ENCODE results near the gene CSNK1G2. TPM values are rescaled to one million over a fixed set of nuclear protein-coding genes. Genes with fewer than 3 reads are reported as not detected.

Gene CSNK1G2
- total RNA-seq, 8 experiments from 2014 or later, result 25.6 to 68.4 (median 49.8) TPM

DNA sequence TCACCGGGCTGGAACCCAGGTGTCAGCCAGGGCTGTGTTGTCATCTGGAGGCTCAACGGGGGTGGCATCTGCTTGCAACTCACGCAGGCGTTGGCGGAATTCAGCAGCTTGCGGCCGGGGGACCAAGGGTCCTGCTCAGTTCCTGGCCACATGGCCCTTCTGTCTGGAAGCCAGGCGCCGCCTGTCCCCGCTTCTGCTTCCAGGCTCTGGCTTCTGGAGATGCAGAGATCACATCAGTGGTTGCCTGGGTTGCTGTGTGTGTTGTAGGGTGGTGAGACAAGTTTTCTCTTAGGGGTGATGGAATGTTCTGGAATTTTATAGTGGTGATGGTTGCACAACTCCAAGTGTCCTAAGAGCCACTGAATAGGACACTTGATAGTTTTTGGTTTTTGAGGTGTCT, 30.8 kb upstream of the CSNK1G2 start:
- peaks cover 4% of the 10 kb centered on the region in 2 donors for H3K4me1 ChIP-seq (replicated peaks in 1 of 2)
- in situ Hi-C loops (cut with MboI; ENCODE audit: low pct_unique_long_range_greater_than_20kb in 2 of 9, low sequenced_read_pairs in 9 of 9, unreplicated experiment in 9 of 9), result no loop called here
- WGBS, 10 experiments, result 90 to 95% methylated on average over 2 to 8 of the region's 10 CpGs; no CpG with 5 or more reads in 8 of the 10 experiments
- no peak overlapping the region for H3K4me3 ChIP-seq
- H3K27ac ChIP-seq, result no peak overlapping the region
- no peak for ATAC-seq (replicated peaks in 6 of 8)

GRCh38 chr19:1911098-1911497, 29.9 kb upstream of the CSNK1G2 start:
- in situ Hi-C loops (cut with MboI; ENCODE audit: low pct_unique_long_range_greater_than_20kb in 2 of 9, low sequenced_read_pairs in 9 of 9, unreplicated experiment in 9 of 9), result no loop called here
- Histone ChIP-seq H3K27ac (no peak overlapping the region), H3K4me1 (replicated peaks in 1 of 2) (no peaks in the 10 kb centered on the region), H3K4me3 (no peak overlapping the region)
- 89 to 100% (median 95%) methylated on average over 1 to 13 of the region's 13 CpGs; no CpG with 5 or more reads in 2 of the 10 experiments for WGBS, 10 experiments
- no peak for ATAC-seq (replicated peaks in 6 of 8)

GRCh38 chr19:1911995-1912394, 29.0 kb upstream of the CSNK1G2 start:
- WGBS, 10 experiments, result 83 to 93% (median 91%) methylated on average over 6 to 18 of the region's 37 CpGs; no CpG with 5 or more reads in 7 of the 10 experiments
- Histone ChIP-seq H3K4me3 (no peak overlapping the region), H3K4me1 (replicated peaks in 1 of 2) (no peaks in the 10 kb centered on the region), H3K27ac (no peak overlapping the region)
- ATAC-seq (replicated peaks in 6 of 8), result peak in 4 of 8 experiments; percentile 3 to 14 (median 6)
- in situ Hi-C loops (cut with MboI; ENCODE audit: low pct_unique_long_range_greater_than_20kb in 2 of 9, low sequenced_read_pairs in 9 of 9, unreplicated experiment in 9 of 9), result no loop called here

- 93 to 100% (median 99%) methylated on average over 1 to 33 of the region's 77 CpGs; no CpG with 5 or more reads in 6 of the 10 experiments for WGBS, 10 experiments
- Histone ChIP-seq H3K4me1 (replicated peaks in 1 of 2) (no peaks in the 10 kb centered on the region), H3K27ac (no peak overlapping the region), H3K4me3 (no peak overlapping the region)
- ATAC-seq (replicated peaks in 6 of 8), result peak in 2 of 8 experiments; percentile 15 to 24
- in situ Hi-C loops (cut with MboI; ENCODE audit: low pct_unique_long_range_greater_than_20kb in 2 of 9, low sequenced_read_pairs in 9 of 9, unreplicated experiment in 9 of 9), result no loop called here
Observed at GRCh38 chr19:1912760-1913505, 28.0 kb upstream of the CSNK1G2 start.

DNA sequence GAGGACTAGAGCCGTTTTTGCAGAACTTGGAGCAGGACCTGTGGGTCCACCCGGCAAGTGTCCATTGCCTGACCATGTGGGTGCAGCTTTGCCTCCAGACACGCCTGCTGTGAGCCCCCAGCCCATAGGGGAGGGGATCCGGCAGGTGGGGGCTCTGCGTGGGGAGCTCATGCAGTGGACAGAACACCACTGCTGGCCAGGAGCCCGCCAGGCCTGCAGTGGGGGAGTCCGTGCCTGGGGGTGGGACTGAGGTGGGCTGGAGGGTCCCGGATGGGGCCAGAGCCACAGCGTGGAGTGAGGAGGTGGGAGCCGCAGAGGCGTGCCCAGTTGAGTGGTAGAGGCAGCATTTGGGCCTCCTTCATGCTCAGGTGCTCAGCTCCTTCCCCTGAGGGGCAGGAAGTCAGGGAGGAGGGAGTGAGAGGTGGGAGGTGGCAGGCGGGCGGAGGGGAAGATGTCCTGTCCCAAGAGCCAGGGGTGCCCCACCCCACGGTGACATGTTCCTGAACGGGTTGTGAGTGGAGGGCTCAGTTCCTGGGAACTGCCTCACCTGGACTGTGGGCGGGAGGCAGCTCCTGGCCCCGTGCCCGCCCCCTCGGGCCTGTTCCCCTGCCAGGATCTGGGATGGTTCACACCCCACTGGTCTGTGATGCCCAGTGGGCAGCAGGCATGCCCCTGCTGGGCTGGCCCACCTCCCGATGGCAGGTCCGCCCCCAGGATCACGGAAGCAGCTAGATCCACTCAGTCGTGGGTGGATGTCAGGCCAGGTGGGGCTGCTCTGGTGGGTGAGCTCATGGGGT, 27.0 kb upstream of the CSNK1G2 start:
- in situ Hi-C loops (cut with MboI; ENCODE audit: low pct_unique_long_range_greater_than_20kb in 2 of 9, low sequenced_read_pairs in 9 of 9, unreplicated experiment in 9 of 9), result no loop called here
- H3K4me1 ChIP-seq (replicated peaks in 1 of 2), result no peaks in the 10 kb centered on the region
- peak in 2 of 8 experiments; percentile 5 for ATAC-seq (replicated peaks in 6 of 8)
- no peak overlapping the region for H3K4me3 ChIP-seq
- no peak overlapping the region for H3K27ac ChIP-seq
- 90 to 100% methylated on average over 1 to 2 of the region's 23 CpGs; no CpG with 5 or more reads in 8 of the 10 experiments for WGBS, 10 experiments

- no peak overlapping the region for H3K27ac ChIP-seq
- H3K4me1 ChIP-seq (replicated peaks in 1 of 2), result no peaks in the 10 kb centered on the region
- no peak overlapping the region for H3K4me3 ChIP-seq
- in situ Hi-C loops (cut with MboI; ENCODE audit: low pct_unique_long_range_greater_than_20kb in 2 of 9, low sequenced_read_pairs in 9 of 9, unreplicated experiment in 9 of 9), result no loop called here
- no peak for ATAC-seq (replicated peaks in 6 of 8)
- 98 to 100% methylated on average over 2 to 8 of the region's 23 CpGs; no CpG with 5 or more reads in 8 of the 10 experiments for WGBS, 10 experiments
Observed at GRCh38 chr19:1914826-1915341, 26.1 kb upstream of the CSNK1G2 start.

GRCh38 chr19:1917146-1917545, 23.8 kb upstream of the CSNK1G2 start:
- H3K4me1 ChIP-seq (replicated peaks in 1 of 2), result no peaks in the 10 kb centered on the region
- in situ Hi-C loops (cut with MboI; ENCODE audit: low pct_unique_long_range_greater_than_20kb in 2 of 9, low sequenced_read_pairs in 9 of 9, unreplicated experiment in 9 of 9), result no loop called here
- 90 to 94% methylated on average over 2 to 5 of the region's 17 CpGs; no CpG with 5 or more reads in 8 of the 10 experiments for WGBS, 10 experiments
- no peak for ATAC-seq (replicated peaks in 6 of 8)
- H3K27ac ChIP-seq, result no peak overlapping the region
- H3K4me3 ChIP-seq, result no peak overlapping the region

- 30 to 100% (median 92%) methylated on average over 2 to 5 of the region's 25 CpGs; no CpG with 5 or more reads in 7 of the 10 experiments for WGBS, 10 experiments
- in situ Hi-C loops (cut with MboI; ENCODE audit: low pct_unique_long_range_greater_than_20kb in 2 of 9, low sequenced_read_pairs in 9 of 9, unreplicated experiment in 9 of 9), result no loop called here
- no peaks in the 10 kb centered on the region for H3K4me1 ChIP-seq (replicated peaks in 1 of 2)
- no peak overlapping the region for H3K27ac ChIP-seq
- ATAC-seq (replicated peaks in 6 of 8), result peak in 1 of 8 experiments; percentile 4
- H3K4me3 ChIP-seq, result no peak overlapping the region
Observed at GRCh38 chr19:1917926-1918325, 23.0 kb upstream of the CSNK1G2 start.

DNA sequence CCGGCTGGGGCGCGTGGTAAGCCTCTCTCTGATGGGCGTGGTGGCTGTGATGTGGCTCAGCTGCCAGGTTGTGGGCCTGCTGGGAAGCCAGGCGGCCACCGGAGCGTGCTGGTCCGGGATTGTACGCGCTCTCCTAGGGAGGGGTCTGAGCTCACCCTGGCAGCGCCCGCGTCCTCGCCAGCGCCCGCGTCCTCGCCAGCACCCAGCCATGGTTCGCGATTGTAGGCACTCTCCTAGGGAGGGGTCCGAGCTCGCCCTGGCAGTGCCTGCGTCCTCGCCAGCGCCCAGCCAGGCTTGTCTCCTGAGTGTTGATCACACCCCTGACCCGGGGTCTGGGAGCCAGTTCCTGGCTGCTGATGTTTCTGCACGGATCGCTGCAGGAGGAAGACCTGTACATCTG, 22.0 kb upstream of the CSNK1G2 start:
- in situ Hi-C loops (cut with MboI; ENCODE audit: low pct_unique_long_range_greater_than_20kb in 2 of 9, low sequenced_read_pairs in 9 of 9, unreplicated experiment in 9 of 9), result no loop called here
- Histone ChIP-seq H3K4me1 (replicated peaks in 1 of 2) (no peaks in the 10 kb centered on the region), H3K4me3 (no peak overlapping the region), H3K27ac (no peak overlapping the region)
- WGBS, 10 experiments, result 0 to 100% (median 98%) methylated on average over 1 to 14 of the region's 28 CpGs; no CpG with 5 or more reads in 3 of the 10 experiments
- ATAC-seq (replicated peaks in 6 of 8), result peak in 1 of 8 experiments; percentile 5

- peak in 1 of 8 experiments; percentile 9 for ATAC-seq (replicated peaks in 6 of 8)
- WGBS, 10 experiments, result 83 to 100% (median 95%) methylated on average over 1 to 3 of the region's 19 CpGs; no CpG with 5 or more reads in 6 of the 10 experiments
- H3K27ac ChIP-seq, result no peak overlapping the region
- H3K4me1 ChIP-seq (replicated peaks in 1 of 2), result no peaks in the 10 kb centered on the region
- no peak overlapping the region for H3K4me3 ChIP-seq
- in situ Hi-C loops (cut with MboI; ENCODE audit: low pct_unique_long_range_greater_than_20kb in 2 of 9, low sequenced_read_pairs in 9 of 9, unreplicated experiment in 9 of 9), result no loop called here
Observed at GRCh38 chr19:1920644-1921043, 20.3 kb upstream of the CSNK1G2 start.

- WGBS, 10 experiments, result 93 to 100% (median 100%) methylated on average over 1 to 12 of the region's 19 CpGs; no CpG with 5 or more reads in 3 of the 10 experiments
- no peak for ATAC-seq (replicated peaks in 6 of 8)
- Histone ChIP-seq H3K27ac (no peak overlapping the region), H3K4me1 (replicated peaks in 1 of 2) (no peaks in the 10 kb centered on the region), H3K4me3 (no peak overlapping the region)
- in situ Hi-C loops (cut with MboI; ENCODE audit: low pct_unique_long_range_greater_than_20kb in 2 of 9, low sequenced_read_pairs in 9 of 9, unreplicated experiment in 9 of 9), result no loop called here
Observed at GRCh38 chr19:1921326-1921725, 19.6 kb upstream of the CSNK1G2 start.

GRCh38 chr19:1921825-1922224, 19.1 kb upstream of the CSNK1G2 start:
- H3K4me3 ChIP-seq, result no peak overlapping the region
- 87 to 100% (median 100%) methylated on average over 2 to 9 of the region's 15 CpGs; no CpG with 5 or more reads in 1 of the 10 experiments for WGBS, 10 experiments
- no peak overlapping the region for H3K27ac ChIP-seq
- no peak for ATAC-seq (replicated peaks in 6 of 8)
- no peaks in the 10 kb centered on the region for H3K4me1 ChIP-seq (replicated peaks in 1 of 2)
- in situ Hi-C loops (cut with MboI; ENCODE audit: low pct_unique_long_range_greater_than_20kb in 2 of 9, low sequenced_read_pairs in 9 of 9, unreplicated experiment in 9 of 9), result no loop called here

DNA sequence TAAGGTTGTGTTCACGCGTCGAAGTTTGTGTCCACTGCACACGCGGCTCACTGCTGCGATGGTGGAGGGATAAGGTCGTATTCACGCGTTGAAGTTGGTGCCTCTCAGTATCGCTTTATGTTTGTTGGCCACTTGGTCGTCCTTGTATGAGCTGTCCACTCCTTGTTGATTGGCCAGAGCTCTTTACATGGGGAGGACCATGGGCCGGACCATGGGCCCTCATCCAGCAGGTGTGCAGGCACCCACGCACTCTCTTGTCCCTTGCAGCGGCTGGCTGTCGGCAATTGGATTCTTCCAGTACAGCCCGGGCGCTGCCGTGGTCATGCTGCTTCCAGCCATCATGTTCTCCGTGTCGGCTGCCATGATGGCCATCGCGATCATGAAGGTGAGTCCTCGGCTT, 18.2 kb upstream of the CSNK1G2 start:
- WGBS, 10 experiments, result 90 to 100% (median 99%) methylated on average over 1 to 13 of the region's 23 CpGs; no CpG with 5 or more reads in 2 of the 10 experiments
- Histone ChIP-seq H3K4me3 (no peak overlapping the region), H3K27ac (no peak overlapping the region), H3K4me1 (replicated peaks in 1 of 2) (no peaks in the 10 kb centered on the region)
- ATAC-seq (replicated peaks in 6 of 8), result no peak
- in situ Hi-C loops (cut with MboI; ENCODE audit: low pct_unique_long_range_greater_than_20kb in 2 of 9, low sequenced_read_pairs in 9 of 9, unreplicated experiment in 9 of 9), result no loop called here

Data from motor neuron (in vitro differentiated cells).